Measurements from ENCODE around the gene SEC14L5. TPM values are rescaled to one million over a fixed set of nuclear protein-coding genes. Genes with fewer than 3 reads are reported as not detected.
"Not testable (repeated sequence)": the region's sequence is repeated elsewhere in the genome, so short reads cannot be mapped to it uniquely, and the experiment has no call there.

The SEC14L5 gene
- total RNA-seq, 1 donor from 2014 or later, result 0.16 TPM

DNA sequence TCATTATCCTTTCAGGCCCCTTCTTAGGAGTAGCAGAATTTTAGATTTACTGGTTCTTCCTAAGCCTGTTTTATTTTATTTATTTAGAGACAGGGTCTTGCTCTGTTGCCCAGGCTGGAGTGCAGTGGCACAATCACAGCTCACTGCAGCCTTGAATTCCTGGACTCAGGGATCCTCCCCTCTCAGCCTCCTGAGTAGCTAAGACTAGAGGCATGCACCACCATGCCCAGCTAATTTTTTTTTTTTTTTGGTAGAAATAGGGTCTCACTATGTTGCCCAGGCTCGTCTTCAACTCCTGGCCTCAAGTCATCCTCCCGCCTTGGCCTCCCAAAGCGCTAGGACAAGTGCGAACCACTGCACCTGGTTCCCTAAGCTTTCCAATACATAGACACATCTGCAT, 28.5 kb upstream of the SEC14L5 start:
- DNase-seq (ENCODE audit: low read depth), result not testable (repeated sequence)

DNA sequence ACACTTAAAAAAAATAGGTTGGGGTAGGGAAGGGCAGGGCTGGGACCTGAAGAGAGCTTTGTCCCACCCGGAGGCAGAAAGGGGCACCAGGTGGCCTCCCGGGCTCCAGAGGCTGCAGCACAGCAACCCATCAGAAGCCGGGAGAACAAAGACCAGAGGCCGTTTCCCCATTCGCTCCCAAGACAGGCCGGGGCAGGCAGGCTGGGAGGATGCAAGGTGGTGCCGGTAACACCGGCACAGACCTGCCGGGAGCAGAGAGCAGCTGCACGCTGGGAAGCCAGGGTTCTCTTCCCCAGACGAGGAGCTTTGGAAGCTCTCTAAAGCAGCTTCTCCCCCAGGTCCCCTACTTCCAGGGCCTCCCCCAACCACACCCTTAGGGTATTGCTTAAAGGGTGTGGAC, 26.7 kb upstream of the SEC14L5 start:
- DNase-seq (ENCODE audit: low read depth), result no peak

DNA sequence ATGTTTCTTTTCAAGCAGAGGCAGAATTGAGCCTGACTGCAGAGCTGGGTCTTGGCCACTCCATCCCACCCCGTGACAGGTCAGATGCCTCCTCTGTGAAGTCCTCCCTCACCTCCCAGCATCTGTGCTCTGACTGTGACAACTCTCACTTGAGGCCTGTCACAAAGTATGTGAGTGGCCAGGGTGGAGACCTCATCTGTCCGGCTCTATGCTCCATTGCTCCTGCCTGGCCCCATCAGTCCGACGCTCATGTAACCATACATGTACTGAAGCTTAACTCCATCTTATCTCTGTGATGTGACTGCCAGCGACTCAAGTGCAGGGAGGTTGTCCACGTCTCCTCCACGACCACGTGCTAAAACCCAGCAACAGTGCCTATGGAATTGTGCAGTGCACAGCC, 24.7 kb upstream of the SEC14L5 start:
- DNase-seq (ENCODE audit: low read depth), result no peak

DNA sequence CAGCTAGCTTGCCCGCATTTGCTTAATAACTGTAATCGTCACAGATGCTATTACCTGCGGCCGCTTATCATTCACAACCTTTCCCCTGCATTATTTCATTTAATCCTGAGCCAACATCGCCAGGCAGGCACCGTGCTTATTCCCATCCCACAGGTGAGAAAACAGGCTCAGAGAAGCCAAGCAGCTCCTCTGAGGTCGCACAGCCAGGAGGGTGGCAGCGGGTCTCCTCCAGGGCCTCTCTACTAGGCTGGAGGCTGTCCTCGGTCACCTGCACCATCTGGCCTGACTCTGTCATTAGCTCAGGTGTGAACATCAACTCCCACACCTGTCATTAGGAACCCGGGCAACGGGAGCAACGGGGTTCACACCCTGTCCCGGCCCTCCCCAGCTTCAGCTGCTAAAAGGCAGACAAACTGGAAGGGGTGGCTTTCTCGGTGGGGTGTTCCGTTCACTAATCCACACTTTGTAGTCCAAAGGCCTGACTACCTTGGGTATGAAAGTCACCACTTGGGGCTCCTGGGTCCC, 24.2 kb upstream of the SEC14L5 start:
- DNase-seq (ENCODE audit: low read depth), result no peak

DNA sequence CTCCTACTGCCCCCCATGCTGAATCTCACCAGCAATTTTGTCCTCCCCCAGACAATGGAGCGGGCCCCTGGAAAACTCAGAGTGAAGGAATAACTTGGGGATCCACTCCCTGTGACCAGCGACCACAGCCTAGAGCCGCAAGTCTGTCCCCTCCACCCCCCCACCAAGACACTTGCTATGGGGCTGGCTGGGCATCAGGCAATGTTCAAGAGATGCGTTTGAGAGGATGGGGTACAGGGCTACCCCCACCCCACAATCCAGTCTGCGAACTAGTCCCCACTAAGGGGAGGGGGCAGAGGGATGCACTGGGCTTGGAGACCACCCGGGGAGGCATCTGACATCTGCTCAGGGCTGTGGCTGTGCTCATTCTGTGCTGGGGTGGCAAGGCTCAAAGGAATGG, 23.5 kb upstream of the SEC14L5 start:
- no peak for DNase-seq (ENCODE audit: low read depth)

DNA sequence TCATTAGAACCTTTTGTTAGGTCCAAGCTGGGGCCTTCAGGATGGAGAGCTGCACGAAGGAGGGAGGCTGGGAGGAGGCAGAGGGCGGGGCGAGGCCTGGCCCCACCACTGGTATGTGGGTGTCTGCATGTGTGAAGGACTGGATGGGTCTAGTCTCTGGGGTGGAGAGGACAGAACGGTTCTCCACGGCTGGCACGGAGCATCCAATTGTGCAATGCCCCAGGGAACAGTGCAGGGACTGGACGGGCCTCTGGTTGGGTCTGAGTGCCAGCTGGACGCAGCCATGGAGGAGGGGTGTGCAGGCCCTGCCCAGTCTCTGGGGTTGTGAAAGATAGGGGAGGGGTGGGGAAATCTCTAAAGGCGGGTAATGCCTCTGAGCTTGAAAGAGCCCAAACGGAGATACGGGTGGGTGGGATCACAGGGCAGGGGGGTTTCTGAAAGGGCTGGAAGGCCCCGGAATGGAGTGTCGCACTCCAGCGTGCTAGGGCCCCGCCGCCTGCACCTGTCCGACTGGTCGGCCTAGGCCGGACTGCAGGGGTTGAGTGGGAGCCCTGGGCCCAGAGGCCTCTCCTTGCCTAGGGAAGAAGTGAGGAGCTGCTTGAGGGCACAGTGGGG, 22.8 kb upstream of the SEC14L5 start:
- DNase-seq (ENCODE audit: low read depth), result peak; percentile 82

DNA sequence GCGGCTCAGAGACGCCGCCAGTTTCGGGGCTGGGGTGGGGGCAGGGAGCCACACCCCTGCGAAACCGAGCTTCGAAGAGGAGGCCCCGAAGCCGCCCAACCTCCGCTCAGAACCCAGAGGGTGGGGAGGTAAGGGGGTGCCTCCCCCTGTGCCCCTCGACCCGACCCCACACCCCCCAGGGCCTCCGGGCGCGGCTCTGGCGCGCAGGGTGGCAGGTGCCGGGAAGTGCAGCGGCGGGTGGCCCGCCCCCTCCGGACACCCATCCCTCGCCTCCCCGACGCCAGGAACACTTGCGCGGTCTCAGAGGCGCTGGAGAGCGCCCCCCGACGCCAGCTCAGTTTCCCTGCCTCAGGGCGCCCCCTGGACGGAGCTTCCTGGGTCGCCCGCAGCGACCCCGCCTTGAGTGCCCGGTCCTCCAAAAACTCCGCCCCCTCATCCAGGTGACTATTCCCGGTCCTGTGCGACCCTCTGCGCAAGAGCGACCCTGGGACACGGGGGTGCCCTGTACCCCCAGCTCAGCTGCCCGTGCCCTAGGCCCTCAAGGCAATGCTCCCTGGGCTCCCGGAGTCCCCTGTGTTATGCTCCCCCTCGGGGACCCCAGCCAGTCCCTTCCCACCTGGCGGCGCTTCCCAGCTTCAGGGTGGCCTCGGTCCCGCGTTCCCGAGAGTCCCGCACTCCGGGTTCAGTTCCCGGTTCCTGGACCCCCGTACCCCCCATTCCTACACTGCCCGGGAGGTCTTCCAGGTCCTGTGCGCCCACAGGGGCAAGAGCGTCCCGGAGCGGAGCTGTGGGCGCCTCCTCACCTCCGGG, 21.7 kb upstream of the SEC14L5 start:
- DNase-seq (ENCODE audit: low read depth), result no peak

DNA sequence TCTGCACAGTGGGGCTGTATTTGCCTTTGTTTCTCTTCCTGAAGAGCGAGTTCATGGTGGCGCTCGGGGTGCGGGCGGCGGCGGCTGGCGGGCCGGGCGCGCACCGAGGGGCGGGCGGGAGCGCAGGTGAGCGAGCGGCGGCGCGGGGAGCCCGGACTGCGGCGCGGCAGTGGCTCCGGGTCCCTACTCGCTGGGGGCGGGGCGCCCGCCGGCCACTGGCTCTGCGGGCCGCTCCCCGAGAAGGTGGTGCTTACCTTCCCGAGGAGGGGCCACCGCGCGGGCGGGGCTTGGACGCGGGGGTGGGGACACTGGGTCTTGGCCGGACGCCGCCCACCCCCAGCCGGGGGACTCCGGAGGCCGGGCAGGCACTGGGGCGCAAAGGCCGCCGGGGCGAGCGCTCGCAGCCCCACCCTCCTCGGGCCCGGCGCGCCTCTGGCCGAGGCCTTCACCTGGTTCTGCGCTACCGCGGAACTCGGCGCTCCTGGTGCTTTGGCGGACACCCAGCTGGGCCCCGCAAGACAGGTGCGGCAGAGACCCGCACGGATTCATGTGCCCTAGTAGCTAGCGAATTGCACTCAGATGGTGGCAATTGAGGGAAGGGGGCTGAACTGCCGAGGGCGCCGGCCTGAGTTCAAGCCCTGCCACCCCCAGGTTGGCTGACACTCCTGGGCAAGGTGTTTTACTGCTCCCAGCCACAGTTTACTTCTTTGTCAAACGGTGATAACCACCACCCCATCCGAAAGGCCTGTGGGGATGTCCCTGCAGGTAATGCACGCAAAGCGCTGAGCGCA, 20.9 kb upstream of the SEC14L5 start, which contains the start of gene PPL:
Gene PPL, minus strand, starts transcription at position 158 of the 791 bp plus-strand sequence. Its CDS starts 103 bp downstream, at position 55.
- no peak for DNase-seq (ENCODE audit: low read depth)

DNA sequence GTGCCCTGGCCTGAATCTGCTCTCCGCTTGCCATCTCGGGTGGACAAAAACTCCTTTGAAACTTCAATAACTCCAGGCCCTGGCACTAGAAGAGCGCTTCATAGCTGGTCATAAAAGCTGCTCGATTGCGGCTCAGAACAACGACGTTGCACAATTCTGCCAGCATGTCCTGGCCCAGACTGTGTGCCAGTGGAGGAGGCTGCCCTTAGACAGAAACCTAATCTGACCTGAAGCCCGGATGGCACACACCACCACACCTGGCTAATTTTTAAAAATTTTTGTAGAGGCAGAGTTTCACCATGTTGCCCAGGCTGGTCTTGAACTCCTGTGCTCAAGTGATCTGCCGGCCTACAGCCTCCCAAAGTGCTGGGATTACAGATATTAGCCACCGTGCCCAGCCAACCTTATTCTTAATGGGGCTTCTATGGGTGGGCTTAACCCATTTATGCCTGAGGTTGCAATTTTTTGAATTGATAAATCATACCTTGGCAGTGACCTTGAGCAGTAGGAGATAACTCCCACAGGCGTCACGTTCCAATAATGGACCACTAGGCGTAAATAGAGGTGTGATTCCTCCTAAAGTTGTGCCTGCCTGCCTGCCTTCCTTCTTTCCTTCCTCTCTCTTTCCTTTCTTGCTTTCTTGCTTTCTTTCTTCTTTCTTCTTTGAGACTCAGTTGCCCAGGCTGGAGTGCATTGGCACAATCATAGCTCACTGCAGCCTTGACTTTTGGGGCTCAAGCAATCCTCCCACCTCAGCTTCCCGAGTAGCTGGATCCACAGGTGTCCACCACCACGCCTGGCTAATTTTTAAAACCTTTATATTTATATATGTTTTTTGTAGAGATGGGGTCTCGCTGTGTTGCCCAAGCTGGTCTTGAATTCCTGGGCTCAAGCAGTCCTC, 20.1 kb upstream of the SEC14L5 start:
- no peak for DNase-seq (ENCODE audit: low read depth)

DNA sequence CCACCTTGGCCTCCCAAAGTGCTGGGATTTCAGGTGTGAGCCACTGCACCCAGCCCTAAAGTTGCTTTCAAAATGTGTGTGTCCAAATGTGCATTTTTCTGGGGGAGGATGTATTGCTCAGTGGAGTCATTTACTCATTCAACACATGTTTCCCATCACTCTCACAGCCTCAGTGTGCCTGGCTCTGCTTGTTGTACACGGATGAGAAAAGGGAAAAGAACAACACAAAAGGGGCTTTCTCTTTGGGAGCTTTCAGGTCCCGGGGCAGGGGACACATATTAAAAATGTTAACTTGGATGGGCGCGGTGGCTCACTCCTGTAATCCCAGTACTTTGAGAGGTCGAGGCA, 19.5 kb upstream of the SEC14L5 start:
- no peak for DNase-seq (ENCODE audit: low read depth)

DNA sequence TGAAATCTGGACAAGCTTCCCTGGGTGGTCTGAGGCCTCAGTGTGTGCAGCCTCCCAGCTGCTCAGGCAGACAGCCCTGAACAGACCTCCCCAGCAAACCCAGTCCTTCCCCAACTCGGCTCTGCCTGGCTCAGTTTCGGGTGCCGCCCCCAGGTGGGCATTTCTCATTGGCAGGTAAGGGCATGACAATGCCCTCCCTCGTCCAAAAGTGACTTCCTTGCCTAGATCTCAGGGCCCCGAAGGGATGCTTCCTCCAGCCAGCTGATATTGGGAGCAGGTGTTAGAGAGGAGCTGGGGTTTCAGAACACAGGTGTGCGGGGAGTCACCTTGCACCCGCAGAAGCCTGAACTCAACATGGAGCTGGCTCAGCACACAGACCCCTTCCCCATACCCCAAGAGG, 17.4 kb upstream of the SEC14L5 start:
- no peak for DNase-seq (ENCODE audit: low read depth)

DNA sequence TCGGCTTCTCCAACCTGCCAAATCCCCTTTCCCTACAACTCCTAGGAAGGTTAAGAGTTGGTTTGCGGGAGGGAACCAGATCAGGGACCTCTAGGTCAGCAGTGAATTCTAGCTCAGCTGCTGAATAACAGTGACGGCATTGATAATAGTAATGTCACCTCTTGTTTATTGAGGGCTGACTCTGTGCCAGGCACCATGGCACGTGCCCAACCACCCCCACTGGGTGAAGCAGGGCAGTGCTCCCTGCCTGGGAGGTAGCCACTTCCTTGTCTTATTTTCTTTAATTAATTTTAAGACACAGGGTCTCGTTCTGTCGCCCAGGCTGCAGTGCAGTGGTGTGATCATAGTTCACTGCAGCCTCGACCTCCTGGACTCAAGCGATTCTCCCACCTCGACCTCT, 15.6 kb upstream of the SEC14L5 start:
- no peak for DNase-seq (ENCODE audit: low read depth)

DNA sequence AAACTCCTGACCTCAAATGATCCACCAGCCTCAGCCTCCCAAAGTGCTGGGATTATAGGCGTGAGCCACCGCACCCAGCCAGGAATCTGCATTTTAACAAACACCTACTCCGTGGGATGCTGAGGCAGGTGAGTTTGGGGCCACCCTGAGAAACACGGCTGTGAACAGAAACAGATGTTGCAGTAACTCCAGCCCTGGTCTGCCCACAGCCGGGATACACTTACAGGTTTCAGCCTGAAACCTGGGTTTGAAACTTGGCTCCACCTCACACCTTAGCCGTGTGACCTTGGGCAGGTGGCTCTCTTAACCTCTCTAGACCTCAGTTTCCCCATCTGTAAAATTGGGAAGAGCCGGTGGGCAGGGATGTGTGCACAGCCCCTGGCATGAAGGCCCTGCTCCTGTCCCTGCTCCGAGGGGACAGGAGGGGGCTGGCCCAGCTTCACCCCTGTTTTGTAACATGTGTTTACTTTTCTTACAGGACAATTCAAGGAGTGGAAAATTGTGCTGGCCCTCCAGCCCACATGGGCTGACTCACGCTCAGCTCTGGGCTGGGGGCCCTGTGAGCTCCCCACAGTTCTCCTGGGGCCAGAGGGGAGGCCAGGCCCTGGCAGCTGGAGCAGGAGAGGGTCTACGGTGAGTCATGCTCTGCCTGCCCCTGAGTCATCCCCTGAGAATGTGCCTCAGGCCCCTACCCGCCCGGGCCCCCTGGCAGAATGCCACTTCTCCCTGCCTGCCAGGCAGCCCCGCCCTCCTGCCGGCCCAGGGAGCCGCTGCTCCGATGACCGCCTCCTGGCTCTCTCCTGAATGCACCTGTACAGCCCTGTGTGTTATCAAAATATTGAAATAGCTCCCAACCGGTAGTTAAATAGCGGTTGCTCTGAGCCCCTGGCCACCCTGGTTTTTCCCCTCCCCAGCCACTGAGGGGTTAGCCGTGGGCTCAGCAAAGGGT, 13.5 kb upstream of the SEC14L5 start:
- DNase-seq (ENCODE audit: low read depth), result peak; percentile 98

DNA sequence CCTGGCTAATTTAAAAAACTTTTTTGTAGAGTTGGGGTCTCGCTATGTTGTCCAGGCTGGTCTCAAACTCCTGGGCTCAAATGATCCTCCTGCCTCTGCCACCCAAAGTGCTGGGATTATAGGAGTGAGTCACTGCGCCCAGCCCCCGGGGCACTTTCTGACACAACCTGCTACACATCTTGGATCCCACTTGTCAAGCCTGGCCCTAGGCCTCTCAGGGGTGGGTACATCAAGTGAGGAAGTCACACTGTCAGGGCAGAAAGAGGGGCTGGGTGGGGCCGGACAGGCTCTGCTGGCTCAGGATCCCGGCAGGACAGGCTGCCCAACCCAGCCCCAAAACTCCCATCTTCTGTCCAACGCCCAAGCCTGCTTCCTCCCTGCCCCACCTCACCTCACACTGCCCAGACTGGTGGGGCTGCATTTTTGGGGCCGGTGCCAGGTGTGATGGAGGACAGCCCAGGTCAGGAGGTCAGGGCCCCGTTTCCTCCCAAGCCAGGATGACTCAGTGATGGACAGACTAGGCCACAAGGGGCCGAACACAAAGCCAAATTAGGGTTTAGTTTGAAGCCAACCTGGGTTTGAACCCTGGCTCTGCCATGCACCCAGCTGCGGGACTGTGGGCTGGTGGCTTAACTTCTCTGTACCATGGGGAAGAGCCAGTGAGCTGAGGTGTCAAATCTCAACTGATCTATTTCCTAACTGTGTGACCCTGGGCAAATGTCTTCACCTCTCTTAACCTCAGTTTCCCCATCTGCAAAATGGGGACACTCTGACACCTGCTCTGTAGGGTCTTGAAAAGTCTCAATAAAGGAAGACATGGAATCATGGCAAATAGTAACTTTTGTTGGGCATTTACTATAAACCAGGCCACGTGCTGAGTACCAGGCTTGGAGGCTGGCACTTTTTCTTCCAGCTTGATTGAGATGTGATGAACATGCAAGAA, 12.3 kb upstream of the SEC14L5 start:
- DNase-seq (ENCODE audit: low read depth), result peak; percentile 41

DNA sequence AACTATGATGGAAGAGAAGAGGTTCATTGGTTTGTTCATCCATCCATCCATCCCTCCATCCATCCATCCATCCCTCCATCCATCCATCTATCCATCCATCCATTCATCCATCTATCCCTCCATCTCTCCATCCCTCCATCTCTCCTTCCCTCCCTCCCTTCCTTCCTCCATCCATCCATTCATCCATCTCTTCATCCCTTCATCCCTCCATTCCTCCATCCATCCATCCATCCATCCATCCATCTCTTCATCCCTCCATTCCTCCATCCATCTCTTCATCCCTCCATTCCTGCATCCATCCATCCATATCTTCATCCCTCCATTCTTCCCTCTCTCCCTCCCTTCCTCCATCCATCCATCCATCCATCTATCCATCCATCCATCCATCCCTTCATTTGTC, 11.2 kb upstream of the SEC14L5 start:
- no peak for DNase-seq (ENCODE audit: low read depth)

DNA sequence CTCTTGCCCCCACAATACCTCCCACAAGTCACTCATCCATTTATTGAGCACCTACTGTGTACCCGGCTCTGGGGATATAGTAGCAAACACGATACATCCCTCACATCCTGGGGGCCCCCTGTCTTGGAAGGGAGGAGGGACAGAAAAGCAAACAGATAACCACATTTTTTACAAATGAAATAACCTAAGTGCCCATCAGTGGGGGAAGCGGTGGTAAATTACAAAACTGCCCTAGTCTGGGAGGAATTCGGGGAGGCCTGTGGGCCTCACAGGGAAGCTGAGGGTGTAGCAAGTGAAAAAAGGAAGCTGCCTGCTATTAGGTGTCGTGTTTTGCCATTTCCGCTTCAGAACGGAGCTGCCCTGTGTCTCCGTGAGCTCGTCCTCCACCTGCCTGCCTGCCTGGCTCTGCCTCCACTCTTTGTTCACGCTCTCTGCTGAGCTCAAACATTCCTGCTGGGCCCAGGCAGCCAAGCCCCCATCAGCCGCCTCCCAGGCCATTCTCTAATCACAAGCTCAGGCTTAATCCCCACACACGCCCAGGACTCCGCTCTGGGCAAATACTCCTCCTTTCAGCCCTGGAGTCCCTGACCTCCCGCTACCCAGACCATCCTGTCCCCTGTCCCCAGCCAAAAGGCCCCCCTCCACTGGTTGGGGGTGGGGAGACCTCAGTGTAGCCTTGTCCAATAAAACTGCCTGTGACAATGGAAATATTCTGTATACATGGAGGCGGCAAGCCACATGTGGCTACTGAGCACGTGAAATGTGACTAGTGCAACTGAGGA, 10.2 kb upstream of the SEC14L5 start:
- DNase-seq (ENCODE audit: low read depth), result no peak

DNA sequence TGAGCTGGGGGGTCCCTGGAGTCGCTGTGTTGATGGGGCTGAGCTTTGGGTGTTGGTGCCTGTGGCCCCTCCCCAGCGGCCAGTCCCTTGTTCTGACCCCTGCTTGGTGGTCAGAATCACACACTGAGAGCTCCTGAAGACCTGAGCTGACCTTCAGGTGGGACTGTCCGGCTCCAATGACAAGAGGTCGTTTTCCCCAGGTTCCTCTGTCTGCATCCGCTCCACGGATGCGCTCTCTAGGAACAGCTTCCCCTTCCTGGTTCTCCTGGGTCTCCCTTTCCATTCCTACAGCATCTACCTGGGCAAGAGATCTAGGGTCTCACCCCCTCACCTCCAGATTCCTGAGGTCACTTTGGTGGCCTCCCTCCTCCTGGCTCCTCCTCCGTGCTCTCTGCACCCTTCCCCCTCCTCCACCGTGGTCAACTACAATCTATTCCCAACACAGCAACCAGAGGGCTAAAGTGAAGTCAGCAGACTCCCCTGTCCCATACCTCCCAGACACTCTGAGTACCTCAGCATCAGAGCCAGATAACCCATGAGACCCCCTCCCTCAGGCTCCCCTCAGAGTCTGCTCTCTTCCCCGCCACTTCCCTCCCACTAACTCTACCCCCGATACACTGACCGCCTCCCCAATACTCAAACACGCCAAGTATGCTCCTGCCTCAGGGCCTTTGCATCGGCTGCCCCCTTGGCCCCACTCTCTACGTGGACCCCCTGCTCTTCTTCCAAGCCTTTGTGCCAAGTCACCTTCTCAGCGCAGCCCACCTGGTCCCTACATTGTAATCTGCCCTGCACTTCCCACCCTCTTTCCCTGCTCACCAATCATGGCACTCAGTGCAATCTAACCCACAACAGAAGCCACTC, 9.0 kb upstream of the SEC14L5 start:
- no peak for DNase-seq (ENCODE audit: low read depth)
